Nephron progenitor cell (in vitro differentiated cells): ENCODE data around the gene ACADVL.

Experiments used
- DNase-seq: peaks from one replicate; pipeline ENCODE4 v3.0.0; 2021
- H3K27ac Mint-ChIP-seq: 2 replicates; pipeline ENCODE4 v1.8.0; 2021; ENCODE audit warnings: mild to moderate bottlenecking, moderate library complexity, mixed read lengths
- H3K27me3 Mint-ChIP-seq: 2 replicates; pipeline ENCODE4 v1.8.0; 2021; ENCODE audit warnings: mild to moderate bottlenecking, low read depth, mixed read lengths; ENCODE audit not compliant: poor library complexity
- H3K36me3 Mint-ChIP-seq: 2 replicates; pipeline ENCODE4 v1.8.0; 2021; ENCODE audit warnings: low read depth, mixed read lengths
- H3K4me1 Mint-ChIP-seq: 2 replicates; pipeline ENCODE4 v1.8.0; 2021; ENCODE audit warnings: mixed read lengths
- H3K4me3 Mint-ChIP-seq: 2 replicates; pipeline ENCODE4 v1.8.0; 2021; ENCODE audit warnings: mild to moderate bottlenecking, moderate library complexity, mixed read lengths
- H3K9me3 Mint-ChIP-seq: 2 replicates; pipeline ENCODE4 v1.8.0; 2021; ENCODE audit warnings: mild to moderate bottlenecking, moderate library complexity, mixed read lengths
- CTCF ChIP-seq: fragments of 200-600 bp; sonication (generic); IDR thresholded peaks from 2 replicates; pipeline ENCODE4 v1.5.0; 2021; ENCODE audit warnings: antibody characterized with exemption

Gene ACADVL

GRCh38 chr17:7260151-7260550 lies 40.4 kb downstream of the ACADVL start:
- no peak for DNase-seq
- Mint-ChIP-seq H3K4me3 (peak overlapping the region; percentile 52), H3K4me1 (peaks cover 22% of the 10 kb centered on the region), H3K27me3 (peaks cover 61% of the 10 kb centered on the region), H3K36me3 (peaks cover 35% of the 10 kb centered on the region), H3K9me3 (no peaks in the 10 kb centered on the region), H3K27ac (no peak overlapping the region)
- no peak for TF ChIP-seq CTCF

GRCh38 chr17:7260651-7261378 lies 41.1 kb downstream of the ACADVL start:
- Mint-ChIP-seq H3K4me1 (peaks cover 22% of the 10 kb centered on the region), H3K9me3 (no peaks in the 10 kb centered on the region), H3K27me3 (peaks cover 66% of the 10 kb centered on the region), H3K27ac (no peak overlapping the region), H3K4me3 (peak overlapping the region; percentile 70), H3K36me3 (peaks cover 35% of the 10 kb centered on the region)
- peak; percentile 56 for DNase-seq
- TF ChIP-seq CTCF = no peak

- Mint-ChIP-seq H3K9me3 (no peaks in the 10 kb centered on the region), H3K27ac (no peak overlapping the region), H3K4me3 (peak overlapping the region; percentile 70), H3K4me1 (peaks cover 22% of the 10 kb centered on the region), H3K27me3 (peaks cover 74% of the 10 kb centered on the region), H3K36me3 (peaks cover 30% of the 10 kb centered on the region)
- peak; percentile 25 for DNase-seq
- no peak for TF ChIP-seq CTCF
Measured at GRCh38 chr17:7261379-7262191, 41.8 kb downstream of the ACADVL start.

- no peak within 1 kb of the TSS for H3K27ac Mint-ChIP-seq
Measured at GRCh38 chr17:7262192-7262934, 42.6 kb downstream of the ACADVL start, which contains the start of gene CLDN7. TSS of gene CLDN7 (minus strand) at chr17:7262478. CDS start at chr17:7262043, 435 bp downstream.

More at GRCh38 chr17:7262192-7262934, 42.6 kb downstream of the ACADVL start, which contains the start of gene CLDN7:
- Mint-ChIP-seq H3K4me1 (peaks cover 26% of the 10 kb centered on the region), H3K9me3 (no peaks in the 10 kb centered on the region), H3K4me3 (peak within 1 kb of the TSS; percentile 85), H3K27me3 (peaks cover 82% of the 10 kb centered on the region), H3K36me3 (peaks cover 23% of the 10 kb centered on the region)
- DNase-seq = peak; percentile 22
- TF ChIP-seq CTCF = no peak
